ENCODE measurements around the gene SPACA4.
"Not testable (repeated sequence)": the region's sequence is repeated elsewhere in the genome, so short reads cannot be mapped to it uniquely, and the experiment has no call there.

The SPACA4 gene

GRCh38 chr19:48606463-48607358, at the start of gene SPACA4:
TSS of gene SPACA4 (plus strand) at chr19:48606742. CDS start at chr19:48606979, 237 bp downstream.
- H3K9ac ChIP-seq (ENCODE audit: low read depth, low read length), result no peak within 1 kb of the TSS

GRCh38 chr19:48556825-48557224, 49.7 kb upstream of the SPACA4 start:
- Histone ChIP-seq H3K9ac (ENCODE audit: low read depth, low read length) (no peak overlapping the region), H3K36me3 (ENCODE audit: insufficient read depth, low read length) (no peaks in the 10 kb centered on the region), H3K9me3 (ENCODE audit: control insufficient read depth, insufficient read depth, low read length) (no peaks in the 10 kb centered on the region), H3K4me1 (ENCODE audit: insufficient read depth, low read length) (no peaks in the 10 kb centered on the region)

More at GRCh38 chr19:48606463-48607358, at the start of gene SPACA4:
- Histone ChIP-seq H3K36me3 (ENCODE audit: insufficient read depth, low read length) (no peaks in the 10 kb centered on the region; the same call in 1 of the 2 replicates), H3K9me3 (ENCODE audit: control insufficient read depth, insufficient read depth, low read length) (no peaks in the 10 kb centered on the region), H3K4me1 (ENCODE audit: insufficient read depth, low read length) (no peaks in the 10 kb centered on the region)

GRCh38 chr19:48558018-48558684, 48.4 kb upstream of the SPACA4 start:
- H3K4me1 ChIP-seq (ENCODE audit: insufficient read depth, low read length), result no peaks in the 10 kb centered on the region

GRCh38 chr19:48560095-48560530, 46.4 kb upstream of the SPACA4 start:
- H3K4me1 ChIP-seq (ENCODE audit: insufficient read depth, low read length), result no peaks in the 10 kb centered on the region
- H3K9me3 ChIP-seq (ENCODE audit: control insufficient read depth, insufficient read depth, low read length), result no peaks in the 10 kb centered on the region
- no peaks in the 10 kb centered on the region for H3K36me3 ChIP-seq (ENCODE audit: insufficient read depth, low read length)
- no peak overlapping the region for H3K9ac ChIP-seq (ENCODE audit: low read depth, low read length)

More at GRCh38 chr19:48558018-48558684, 48.4 kb upstream of the SPACA4 start:
- Histone ChIP-seq H3K9me3 (ENCODE audit: control insufficient read depth, insufficient read depth, low read length) (no peaks in the 10 kb centered on the region), H3K9ac (ENCODE audit: low read depth, low read length) (no peak overlapping the region; the same call in 1 of the 2 replicates), H3K36me3 (ENCODE audit: insufficient read depth, low read length) (no peaks in the 10 kb centered on the region)

GRCh38 chr19:48561412-48561811, 45.1 kb upstream of the SPACA4 start:
- Histone ChIP-seq H3K9me3 (ENCODE audit: control insufficient read depth, insufficient read depth, low read length) (no peaks in the 10 kb centered on the region), H3K36me3 (ENCODE audit: insufficient read depth, low read length) (no peaks in the 10 kb centered on the region), H3K9ac (ENCODE audit: low read depth, low read length) (no peak overlapping the region), H3K4me1 (ENCODE audit: insufficient read depth, low read length) (no peaks in the 10 kb centered on the region)

GRCh38 chr19:48565090-48565489, 41.5 kb upstream of the SPACA4 start:
- H3K36me3 ChIP-seq (ENCODE audit: insufficient read depth, low read length), result no peaks in the 10 kb centered on the region
- H3K9me3 ChIP-seq (ENCODE audit: control insufficient read depth, insufficient read depth, low read length), result no peaks in the 10 kb centered on the region
- H3K9ac ChIP-seq (ENCODE audit: low read depth, low read length), result no peak overlapping the region
- peaks cover 6% of the 10 kb centered on the region; the same call in 1 of the 2 replicates for H3K4me1 ChIP-seq (ENCODE audit: insufficient read depth, low read length)

GRCh38 chr19:48568345-48568886, 38.1 kb upstream of the SPACA4 start:
- Histone ChIP-seq H3K9ac (ENCODE audit: low read depth, low read length) (peak overlapping the region; percentile 65), H3K36me3 (ENCODE audit: insufficient read depth, low read length) (no peaks in the 10 kb centered on the region), H3K9me3 (ENCODE audit: control insufficient read depth, insufficient read depth, low read length) (no peaks in the 10 kb centered on the region), H3K4me1 (ENCODE audit: insufficient read depth, low read length) (peaks cover 17% of the 10 kb centered on the region)

GRCh38 chr19:48569814-48570213, 36.7 kb upstream of the SPACA4 start:
- Histone ChIP-seq H3K4me1 (ENCODE audit: insufficient read depth, low read length) (peaks cover 21% of the 10 kb centered on the region), H3K36me3 (ENCODE audit: insufficient read depth, low read length) (no peaks in the 10 kb centered on the region), H3K9ac (ENCODE audit: low read depth, low read length) (no peak overlapping the region)

GRCh38 chr19:48571378-48572162, 35.0 kb upstream of the SPACA4 start:
- H3K36me3 ChIP-seq (ENCODE audit: insufficient read depth, low read length), result no peaks in the 10 kb centered on the region

More at GRCh38 chr19:48569814-48570213, 36.7 kb upstream of the SPACA4 start:
- no peaks in the 10 kb centered on the region for H3K9me3 ChIP-seq (ENCODE audit: control insufficient read depth, insufficient read depth, low read length)

GRCh38 chr19:48573163-48573505, 33.4 kb upstream of the SPACA4 start:
- Histone ChIP-seq H3K4me1 (ENCODE audit: insufficient read depth, low read length) (peaks cover 19% of the 10 kb centered on the region), H3K36me3 (ENCODE audit: insufficient read depth, low read length) (no peaks in the 10 kb centered on the region), H3K9ac (ENCODE audit: low read depth, low read length) (no peak overlapping the region), H3K9me3 (ENCODE audit: control insufficient read depth, insufficient read depth, low read length) (no peaks in the 10 kb centered on the region)

More at GRCh38 chr19:48571378-48572162, 35.0 kb upstream of the SPACA4 start:
- Histone ChIP-seq H3K9me3 (ENCODE audit: control insufficient read depth, insufficient read depth, low read length) (no peaks in the 10 kb centered on the region), H3K9ac (ENCODE audit: low read depth, low read length) (no peak overlapping the region), H3K4me1 (ENCODE audit: insufficient read depth, low read length) (peaks cover 21% of the 10 kb centered on the region)

GRCh38 chr19:48575931-48576622, 30.5 kb upstream of the SPACA4 start:
- Histone ChIP-seq H3K9me3 (ENCODE audit: control insufficient read depth, insufficient read depth, low read length) (no peaks in the 10 kb centered on the region), H3K4me1 (ENCODE audit: insufficient read depth, low read length) (peaks cover 15% of the 10 kb centered on the region), H3K9ac (ENCODE audit: low read depth, low read length) (no peak overlapping the region), H3K36me3 (ENCODE audit: insufficient read depth, low read length) (no peaks in the 10 kb centered on the region)

GRCh38 chr19:48577908-48578307, 28.6 kb upstream of the SPACA4 start:
- not testable (repeated sequence) for H3K36me3 ChIP-seq (ENCODE audit: insufficient read depth, low read length); H3K4me1 ChIP-seq (ENCODE audit: insufficient read depth, low read length); H3K9me3 ChIP-seq (ENCODE audit: control insufficient read depth, insufficient read depth, low read length); H3K9ac ChIP-seq (ENCODE audit: low read depth, low read length)

- H3K4me1 ChIP-seq (ENCODE audit: insufficient read depth, low read length), result no peaks in the 10 kb centered on the region; the same call in 1 of the 2 replicates
- no peak overlapping the region for H3K9ac ChIP-seq (ENCODE audit: low read depth, low read length)
Measured at GRCh38 chr19:48578891-48579290, 27.7 kb upstream of the SPACA4 start.

More at GRCh38 chr19:48578891-48579290, 27.7 kb upstream of the SPACA4 start:
- Histone ChIP-seq H3K9me3 (ENCODE audit: control insufficient read depth, insufficient read depth, low read length) (no peaks in the 10 kb centered on the region), H3K36me3 (ENCODE audit: insufficient read depth, low read length) (no peaks in the 10 kb centered on the region)

Measured in ES-I3 (cell line).